T-helper 2 cell treated with Interferon-gamma antibody and Interleukin-4, amounts not matched to agents 5 μg/mL and 100 μg/mL, for 36 hours (primary cell): Measurements from ENCODE around the gene ANKRD66.
"Not testable (repeated sequence)": the region's sequence is repeated elsewhere in the genome, so short reads cannot be mapped to it uniquely, and the experiment has no call there.

Source experiments
- DNase-seq: peaks from one replicate; pipeline ENCODE4 v3.0.0; 2021; ENCODE audit warnings: low spot score
- H3K27ac Mint-ChIP-seq: one replicate; pipeline ENCODE4 v1.8.0; 2021; ENCODE audit warnings: mild to moderate bottlenecking, mixed read lengths
- H3K27me3 Mint-ChIP-seq: one replicate; pipeline ENCODE4 v1.8.0; 2021; ENCODE audit warnings: low read depth, mixed read lengths
- H3K36me3 Mint-ChIP-seq: one replicate; pipeline ENCODE4 v1.8.0; 2021; ENCODE audit warnings: low read depth, mixed read lengths
- H3K4me1 Mint-ChIP-seq: one replicate; pipeline ENCODE4 v1.8.0; 2021; ENCODE audit warnings: low read depth, mixed read lengths
- H3K4me3 Mint-ChIP-seq: one replicate; pipeline ENCODE4 v1.8.0; 2022; ENCODE audit warnings: mild to moderate bottlenecking, moderate library complexity, mixed read lengths
- H3K9me3 Mint-ChIP-seq: one replicate; pipeline ENCODE4 v1.8.0; 2021; ENCODE audit warnings: mixed read lengths

Gene ANKRD66

GRCh38 chr6:46763466-46763865, 16.7 kb downstream of the ANKRD66 start:
- no peaks in the 10 kb centered on the region for H3K36me3 Mint-ChIP-seq
- no peaks in the 10 kb centered on the region for H3K4me1 Mint-ChIP-seq
- no peak overlapping the region for H3K4me3 Mint-ChIP-seq
- H3K27me3 Mint-ChIP-seq, result no peaks in the 10 kb centered on the region
- no peak for DNase-seq
- H3K9me3 Mint-ChIP-seq, result no peaks in the 10 kb centered on the region
- no peak overlapping the region for H3K27ac Mint-ChIP-seq

GRCh38 chr6:46764280-46764679, 17.5 kb downstream of the ANKRD66 start:
- not testable (repeated sequence) for H3K36me3 Mint-ChIP-seq, H3K4me1 Mint-ChIP-seq, H3K9me3 Mint-ChIP-seq, DNase-seq, H3K27me3 Mint-ChIP-seq, H3K4me3 Mint-ChIP-seq, H3K27ac Mint-ChIP-seq

- no peak overlapping the region for H3K4me3 Mint-ChIP-seq
- no peak for DNase-seq
- no peaks in the 10 kb centered on the region for H3K36me3 Mint-ChIP-seq
- H3K4me1 Mint-ChIP-seq, result no peaks in the 10 kb centered on the region
- H3K27ac Mint-ChIP-seq, result no peak overlapping the region
- no peaks in the 10 kb centered on the region for H3K27me3 Mint-ChIP-seq
- no peaks in the 10 kb centered on the region for H3K9me3 Mint-ChIP-seq
These were observed 18.2 kb downstream of the ANKRD66 start for GRCh38 chr6:46764961-46765360.

- Mint-ChIP-seq H3K27ac (no peak overlapping the region), H3K4me1 (no peaks in the 10 kb centered on the region), H3K36me3 (no peaks in the 10 kb centered on the region), H3K9me3 (no peaks in the 10 kb centered on the region), H3K27me3 (no peaks in the 10 kb centered on the region), H3K4me3 (no peak overlapping the region)
- DNase-seq, result no peak
These were observed 25.3 kb downstream of the ANKRD66 start for GRCh38 chr6:46772016-46772415.

DNA sequence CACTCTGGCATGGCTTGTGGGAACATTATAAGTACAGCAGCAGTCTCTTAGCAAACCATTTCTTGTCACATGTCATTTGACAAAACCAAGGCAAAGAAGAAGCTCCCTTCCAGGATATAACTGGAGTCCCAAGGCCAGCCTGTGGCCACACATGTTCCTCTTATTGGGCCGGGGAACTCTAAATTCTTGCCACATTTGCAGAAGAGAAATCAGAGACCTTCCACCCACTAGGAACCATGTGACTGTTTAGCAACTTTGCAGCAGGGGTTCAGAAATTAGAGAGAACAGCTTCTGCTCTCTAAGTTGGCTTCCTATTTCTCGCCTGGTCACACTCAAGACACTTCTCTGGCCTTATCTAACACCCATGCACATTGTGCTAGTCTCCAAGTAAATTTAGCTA, 26.0 kb downstream of the ANKRD66 start:
- no peak overlapping the region for H3K4me3 Mint-ChIP-seq
- no peak for DNase-seq
- H3K27ac Mint-ChIP-seq, result no peak overlapping the region
- H3K4me1 Mint-ChIP-seq, result no peaks in the 10 kb centered on the region
- H3K9me3 Mint-ChIP-seq, result no peaks in the 10 kb centered on the region
- no peaks in the 10 kb centered on the region for H3K36me3 Mint-ChIP-seq
- no peaks in the 10 kb centered on the region for H3K27me3 Mint-ChIP-seq

GRCh38 chr6:46773201-46773855, 26.6 kb downstream of the ANKRD66 start:
- H3K9me3 Mint-ChIP-seq, result no peaks in the 10 kb centered on the region
- no peak overlapping the region for H3K4me3 Mint-ChIP-seq
- no peak overlapping the region for H3K27ac Mint-ChIP-seq
- DNase-seq, result no peak
- no peaks in the 10 kb centered on the region for H3K4me1 Mint-ChIP-seq
- no peaks in the 10 kb centered on the region for H3K36me3 Mint-ChIP-seq
- H3K27me3 Mint-ChIP-seq, result no peaks in the 10 kb centered on the region

GRCh38 chr6:46774736-46775135, 28.0 kb downstream of the ANKRD66 start:
- H3K27me3 Mint-ChIP-seq, H3K9me3 Mint-ChIP-seq, H3K4me1 Mint-ChIP-seq, DNase-seq, H3K4me3 Mint-ChIP-seq, H3K36me3 Mint-ChIP-seq, H3K27ac Mint-ChIP-seq: not testable (repeated sequence)

- H3K36me3 Mint-ChIP-seq, result no peaks in the 10 kb centered on the region
- H3K9me3 Mint-ChIP-seq, result no peaks in the 10 kb centered on the region
- H3K27me3 Mint-ChIP-seq, result peaks cover 5% of the 10 kb centered on the region
- H3K4me3 Mint-ChIP-seq, result no peak overlapping the region
- H3K4me1 Mint-ChIP-seq, result no peaks in the 10 kb centered on the region
- DNase-seq, result no peak
- H3K27ac Mint-ChIP-seq, result no peak overlapping the region
These were observed 29.5 kb downstream of the ANKRD66 start for GRCh38 chr6:46776070-46776712.

DNA sequence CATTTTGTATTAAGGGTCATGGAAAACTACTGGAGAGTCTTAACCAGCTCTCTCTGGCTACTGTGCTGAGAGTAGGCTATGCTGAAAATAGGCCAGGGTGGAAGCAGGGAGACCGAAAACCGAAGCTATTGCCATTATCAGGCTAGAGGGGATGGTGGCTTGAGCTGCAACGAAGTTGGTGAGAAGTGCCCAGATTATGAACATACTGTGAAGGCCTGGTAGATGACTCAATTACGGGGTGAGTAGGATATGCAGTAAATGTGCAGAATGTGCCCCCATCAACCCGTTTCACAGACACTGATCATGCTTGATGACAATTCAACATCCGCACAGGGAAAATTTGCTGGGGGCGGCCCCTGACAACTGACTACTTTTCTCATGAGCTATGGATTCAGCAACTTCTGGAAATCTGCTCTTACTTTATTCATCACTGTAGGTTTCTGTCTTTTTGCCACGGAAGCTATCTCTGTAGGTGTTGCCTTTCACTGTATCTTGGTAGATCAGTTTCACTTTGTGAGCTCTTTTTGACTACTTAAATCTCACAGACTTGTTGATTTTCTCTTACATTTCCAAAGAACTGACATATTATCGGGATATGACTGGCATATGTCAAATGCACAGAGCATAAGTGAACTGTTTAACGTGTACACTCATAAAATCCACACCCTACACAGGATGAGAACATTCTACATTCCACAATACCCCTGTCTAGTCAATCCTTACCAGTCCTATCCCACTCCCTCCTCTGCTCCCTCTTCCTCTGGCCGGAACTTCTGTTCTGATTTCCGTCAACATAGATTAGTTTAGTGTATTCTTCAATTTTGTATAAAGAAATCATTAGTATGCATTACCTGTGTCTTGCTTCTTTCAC, 31.0 kb downstream of the ANKRD66 start:
- no peak for DNase-seq
- Mint-ChIP-seq H3K27ac (no peak overlapping the region), H3K36me3 (no peaks in the 10 kb centered on the region), H3K9me3 (no peaks in the 10 kb centered on the region), H3K4me3 (no peak overlapping the region), H3K4me1 (no peaks in the 10 kb centered on the region), H3K27me3 (peaks cover 5% of the 10 kb centered on the region)

- no peaks in the 10 kb centered on the region for H3K9me3 Mint-ChIP-seq
- no peak overlapping the region for H3K4me3 Mint-ChIP-seq
- H3K36me3 Mint-ChIP-seq, result no peaks in the 10 kb centered on the region
- H3K4me1 Mint-ChIP-seq, result no peaks in the 10 kb centered on the region
- DNase-seq, result no peak
- peaks cover 5% of the 10 kb centered on the region for H3K27me3 Mint-ChIP-seq
- no peak overlapping the region for H3K27ac Mint-ChIP-seq
These were observed 35.0 kb downstream of the ANKRD66 start for GRCh38 chr6:46781478-46782378.

GRCh38 chr6:46784535-46784934, 37.8 kb downstream of the ANKRD66 start:
- no peaks in the 10 kb centered on the region for H3K9me3 Mint-ChIP-seq

GRCh38 chr6:46787871-46788540, 41.3 kb downstream of the ANKRD66 start:
- Mint-ChIP-seq H3K4me1 (no peaks in the 10 kb centered on the region), H3K27me3 (no peaks in the 10 kb centered on the region), H3K9me3 (no peaks in the 10 kb centered on the region), H3K27ac (no peak overlapping the region), H3K36me3 (no peaks in the 10 kb centered on the region), H3K4me3 (no peak overlapping the region)
- DNase-seq, result no peak

More at GRCh38 chr6:46784535-46784934, 37.8 kb downstream of the ANKRD66 start:
- no peak overlapping the region for H3K4me3 Mint-ChIP-seq
- no peak for DNase-seq
- H3K27ac Mint-ChIP-seq, result no peak overlapping the region
- H3K36me3 Mint-ChIP-seq, result no peaks in the 10 kb centered on the region
- no peaks in the 10 kb centered on the region for H3K4me1 Mint-ChIP-seq
- H3K27me3 Mint-ChIP-seq, result peaks cover 5% of the 10 kb centered on the region

DNA sequence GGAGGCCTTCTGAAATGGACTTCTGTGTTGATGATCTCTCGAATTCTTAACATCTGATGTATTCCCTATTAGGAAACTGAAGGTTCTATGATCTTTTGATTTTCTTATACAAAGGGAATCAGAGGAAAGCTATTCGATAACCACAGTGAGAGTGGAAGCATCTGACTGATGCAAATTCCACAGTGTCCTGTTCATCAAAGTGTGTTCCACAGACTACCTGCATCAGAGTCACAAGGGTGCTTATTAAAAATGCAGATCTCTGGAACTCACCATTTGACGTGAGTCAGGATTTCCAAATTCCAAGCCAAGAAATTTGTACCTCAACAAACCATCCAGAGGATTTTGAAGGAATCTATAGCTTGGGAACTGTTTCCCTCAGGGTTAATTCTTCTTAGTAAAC, 42.1 kb downstream of the ANKRD66 start:
- Mint-ChIP-seq H3K9me3 (no peaks in the 10 kb centered on the region), H3K27me3 (no peaks in the 10 kb centered on the region), H3K27ac (no peak overlapping the region), H3K4me1 (no peaks in the 10 kb centered on the region), H3K36me3 (no peaks in the 10 kb centered on the region), H3K4me3 (no peak overlapping the region)
- DNase-seq, result no peak
